Smooth muscle cell (in vitro differentiated cells): Measurements from ENCODE around the gene GEMIN5. TPM values are rescaled to one million over a fixed set of nuclear protein-coding genes. Genes with fewer than 3 reads are reported as not detected.

Experiments
- DNase-seq: peaks from one replicate; lab custom pipeline; 2025; ENCODE audit not compliant: unreplicated experiment; lab: John Stamatoyannopoulos, UW
- H2AFZ ChIP-seq: fragments of 200-600 bp; sonication (generic); 2 replicates; pipeline ENCODE4 v1.6.0; 2016; ENCODE audit warnings: antibody characterized with exemption, low read depth, mild to moderate bottlenecking
- H3F3A ChIP-seq: fragments of 200-600 bp; sonication (generic); 2 replicates; pipeline ENCODE4 v1.6.0; 2017; ENCODE audit warnings: antibody characterized with exemption, low read depth
- H3K27ac ChIP-seq: fragments of 200-600 bp; sonication (generic); 2 replicates; pipeline ENCODE4 v1.5.1; 2016; ENCODE audit warnings: low read depth, mild to moderate bottlenecking
- H3K27me3 ChIP-seq: fragments of 200-600 bp; sonication (generic); 2 replicates; pipeline ENCODE4 v1.6.1; 2016; ENCODE audit warnings: low read depth, mild to moderate bottlenecking
- H3K36me3 ChIP-seq: fragments of 200-600 bp; sonication (generic); 2 replicates; pipeline ENCODE4 v1.5.1; 2016; ENCODE audit warnings: low read depth
- H3K4me1 ChIP-seq: fragments of 200-600 bp; sonication (generic); 2 replicates; pipeline ENCODE4 v1.5.1; 2016; ENCODE audit warnings: low read depth
- H3K4me2 ChIP-seq: fragments of 200-600 bp; sonication (generic); 2 replicates; pipeline ENCODE4 v1.6.0; 2016; ENCODE audit warnings: mild to moderate bottlenecking
- H3K4me3 ChIP-seq: fragments of 200-600 bp; sonication (generic); 2 replicates; pipeline ENCODE4 v1.5.1; 2016; ENCODE audit warnings: mild to moderate bottlenecking
- H3K79me2 ChIP-seq: fragments of 200-600 bp; sonication (generic); 2 replicates; pipeline ENCODE4 v1.6.0; 2016; ENCODE audit warnings: low read depth, mild to moderate bottlenecking
- H3K9ac ChIP-seq: fragments of 200-600 bp; sonication (generic); 2 replicates; pipeline ENCODE4 v1.6.0; 2016; ENCODE audit warnings: low read depth
- H3K9me3 ChIP-seq: fragments of 200-600 bp; sonication (generic); replicated peaks from 2 replicates; pipeline ENCODE4 v1.5.1; 2016; ENCODE audit warnings: low read depth
- H4K20me1 ChIP-seq: fragments of 200-600 bp; sonication (generic); 2 replicates; pipeline ENCODE4 v1.6.0; 2016; ENCODE audit warnings: low read depth
- WGBS: methylation state at CpG from one replicate; pipeline ENCODE4 v1.1.7; 2016; ENCODE audit warnings: low lambda C conversion rate; 5-methylcytosine and 5-hydroxymethylcytosine counted together
- polyA plus RNA-seq: library from polyadenylated mRNA; unstranded; fragments of >200 nt; fragmentation: Nextera tagmentation; extraction: Ambion mirVana; gene quantifications from 2 replicates; pipeline ENCODE4 v1.2.1, GENCODE V29; 2016
- total RNA-seq: library from RNA; depleted of rRNA; stranded (reverse); fragments of >200 nt; gene quantifications from 2 replicates; pipeline ENCODE4 v1.2.3, GENCODE V29; 2014
- TF ChIP-seq, protein P1 (sequence below): fragments of 200-600 bp; sonication (generic); IDR thresholded peaks from 2 replicates; pipeline ENCODE4 v1.5.1; 2017; ENCODE audit warnings: borderline replicate concordance, mild to moderate bottlenecking, antibody characterized with exemption; ENCODE audit not compliant: insufficient read depth, poor library complexity, severe bottlenecking

The GEMIN5 gene
- total and polyA plus RNA-seq, 2 experiments from 2014 or later: 5.3 to 11.1 TPM

DNA sequence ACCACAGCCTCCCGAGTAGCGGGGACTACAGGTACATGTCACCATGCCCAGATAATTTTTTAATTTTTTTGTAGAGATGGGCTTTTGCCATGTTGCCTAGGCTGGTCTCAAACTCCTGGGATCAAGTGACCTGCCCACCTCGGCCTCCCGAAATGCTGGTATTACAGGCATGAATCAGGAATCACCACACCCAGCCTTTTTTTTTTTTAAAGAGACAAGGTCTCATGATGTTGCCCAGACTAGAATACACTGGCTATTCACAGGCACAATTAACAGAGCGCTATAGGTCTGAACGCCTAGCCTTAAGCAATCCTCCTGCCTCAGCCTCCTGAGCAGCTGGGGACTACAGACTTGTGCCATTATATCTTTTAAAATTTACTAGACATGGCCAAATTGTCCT lies 36.1 kb downstream of the GEMIN5 start:
- no peak overlapping the region for H3K4me2 ChIP-seq
- H3K9ac ChIP-seq: no peak overlapping the region
- no peaks in the 10 kb centered on the region for H3K9me3 ChIP-seq
- H3K4me3 ChIP-seq: no peak overlapping the region
- TF ChIP-seq, protein P1, sequence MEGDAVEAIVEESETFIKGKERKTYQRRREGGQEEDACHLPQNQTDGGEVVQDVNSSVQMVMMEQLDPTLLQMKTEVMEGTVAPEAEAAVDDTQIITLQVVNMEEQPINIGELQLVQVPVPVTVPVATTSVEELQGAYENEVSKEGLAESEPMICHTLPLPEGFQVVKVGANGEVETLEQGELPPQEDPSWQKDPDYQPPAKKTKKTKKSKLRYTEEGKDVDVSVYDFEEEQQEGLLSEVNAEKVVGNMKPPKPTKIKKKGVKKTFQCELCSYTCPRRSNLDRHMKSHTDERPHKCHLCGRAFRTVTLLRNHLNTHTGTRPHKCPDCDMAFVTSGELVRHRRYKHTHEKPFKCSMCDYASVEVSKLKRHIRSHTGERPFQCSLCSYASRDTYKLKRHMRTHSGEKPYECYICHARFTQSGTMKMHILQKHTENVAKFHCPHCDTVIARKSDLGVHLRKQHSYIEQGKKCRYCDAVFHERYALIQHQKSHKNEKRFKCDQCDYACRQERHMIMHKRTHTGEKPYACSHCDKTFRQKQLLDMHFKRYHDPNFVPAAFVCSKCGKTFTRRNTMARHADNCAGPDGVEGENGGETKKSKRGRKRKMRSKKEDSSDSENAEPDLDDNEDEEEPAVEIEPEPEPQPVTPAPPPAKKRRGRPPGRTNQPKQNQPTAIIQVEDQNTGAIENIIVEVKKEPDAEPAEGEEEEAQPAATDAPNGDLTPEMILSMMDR: no peak
- no peak overlapping the region for H2AFZ ChIP-seq
- H4K20me1 ChIP-seq: no peaks in the 10 kb centered on the region
- no peaks in the 10 kb centered on the region for H3K4me1 ChIP-seq
- H3K27ac ChIP-seq: no peak overlapping the region
- no peaks in the 10 kb centered on the region for H3K27me3 ChIP-seq
- no peak for DNase-seq
- H3K79me2 ChIP-seq: no peaks in the 10 kb centered on the region
- peaks cover 17% of the 10 kb centered on the region for H3K36me3 ChIP-seq
- 97% methylated on average over 6 of the region's 6 CpGs for WGBS
- H3F3A ChIP-seq: no peaks in the 10 kb centered on the region

DNA sequence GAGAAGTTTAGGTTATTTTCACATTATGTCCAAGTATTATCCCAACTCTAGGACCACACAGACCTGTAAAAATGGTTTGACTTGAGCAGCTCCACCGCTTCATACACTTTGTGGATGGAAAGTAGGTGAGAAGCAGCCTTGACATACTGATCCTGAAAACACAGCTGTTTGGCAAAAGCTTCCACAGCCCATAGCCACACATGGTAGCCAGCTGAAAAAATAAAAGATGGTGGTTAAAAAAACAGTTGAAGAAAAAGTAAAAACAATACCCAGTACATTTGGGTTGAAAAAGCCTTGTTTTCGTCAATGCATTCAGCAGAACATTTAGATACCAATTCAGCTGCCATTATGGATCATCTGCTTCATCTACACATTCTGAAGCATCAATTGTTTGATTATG lies 36.7 kb downstream of the GEMIN5 start:
- no peak overlapping the region for H3K4me3 ChIP-seq
- no peaks in the 10 kb centered on the region for H3K79me2 ChIP-seq
- WGBS: 96% methylated on average over 2 of the region's 2 CpGs
- H3K4me2 ChIP-seq: no peak overlapping the region
- H4K20me1 ChIP-seq: no peaks in the 10 kb centered on the region
- H3K36me3 ChIP-seq: peaks cover 11% of the 10 kb centered on the region
- no peak overlapping the region for H3K27ac ChIP-seq
- TF ChIP-seq, protein P1: no peak
- H3K9me3 ChIP-seq: no peaks in the 10 kb centered on the region
- no peaks in the 10 kb centered on the region for H3K27me3 ChIP-seq
- no peak overlapping the region for H2AFZ ChIP-seq
- no peak for DNase-seq
- H3K4me1 ChIP-seq: no peaks in the 10 kb centered on the region
- H3F3A ChIP-seq: no peaks in the 10 kb centered on the region
- H3K9ac ChIP-seq: no peak overlapping the region

DNA sequence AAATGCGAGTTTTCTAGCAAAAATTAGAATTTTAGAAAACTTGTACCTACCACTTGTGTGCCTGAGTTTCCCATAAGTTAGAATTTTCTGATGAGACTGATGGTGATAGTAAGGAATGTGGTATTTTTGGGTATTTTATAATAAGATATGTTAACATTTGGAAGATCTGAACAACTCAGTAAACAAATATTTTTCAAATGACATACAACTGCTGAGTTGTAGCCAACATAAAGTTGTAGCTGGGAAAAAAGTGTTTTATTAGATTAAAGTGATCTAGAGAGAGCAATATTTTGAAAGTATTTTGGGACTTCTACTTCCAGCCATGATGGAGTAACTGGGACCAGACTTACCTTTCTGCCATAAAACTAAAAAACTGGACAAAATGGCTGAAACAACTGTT lies 37.9 kb downstream of the GEMIN5 start:
- Histone ChIP-seq H3F3A (no peaks in the 10 kb centered on the region), H3K4me1 (no peaks in the 10 kb centered on the region), H3K9me3 (no peaks in the 10 kb centered on the region), H2AFZ (no peak overlapping the region), H3K4me3 (no peak overlapping the region), H3K36me3 (peaks cover 11% of the 10 kb centered on the region), H3K4me2 (no peak overlapping the region), H3K9ac (no peak overlapping the region), H4K20me1 (no peaks in the 10 kb centered on the region), H3K27me3 (no peaks in the 10 kb centered on the region), H3K27ac (no peak overlapping the region), H3K79me2 (no peaks in the 10 kb centered on the region)
- WGBS: 98% methylated on average over 1 of the region's 1 CpG
- DNase-seq: no peak
- TF ChIP-seq, protein P1: no peak

GRCh38 chr5:154899151-154899816 lies 38.7 kb downstream of the GEMIN5 start:
- Histone ChIP-seq H3K4me1 (no peaks in the 10 kb centered on the region), H3F3A (no peaks in the 10 kb centered on the region), H3K9me3 (no peaks in the 10 kb centered on the region), H3K27ac (no peak overlapping the region), H3K9ac (no peak overlapping the region), H3K27me3 (no peaks in the 10 kb centered on the region), H3K36me3 (peaks cover 11% of the 10 kb centered on the region), H3K4me3 (no peak overlapping the region), H3K79me2 (no peaks in the 10 kb centered on the region), H3K4me2 (no peak overlapping the region), H4K20me1 (no peaks in the 10 kb centered on the region), H2AFZ (no peak overlapping the region)
- WGBS: 98% methylated on average over 9 of the region's 9 CpGs
- TF ChIP-seq, protein P1: no peak
- DNase-seq: no peak
